GM08714 (cell line): Measurements from ENCODE around the gene COL25A1.

Experiments
- H3K4me3 ChIP-seq: fragments of 200-500 bp; sonication (Bioruptor generic); 2 replicates; pipeline ENCODE4 v1.5.1; 2014; ENCODE audit warnings: mild to moderate bottlenecking, low read length, inconsistent platforms
- ZNF274 ChIP-seq: IDR thresholded peaks from 2 replicates; pipeline ENCODE4 v1.6.1; 2012; ENCODE audit warnings: mild to moderate bottlenecking, low read depth, low read length

The COL25A1 gene

DNA sequence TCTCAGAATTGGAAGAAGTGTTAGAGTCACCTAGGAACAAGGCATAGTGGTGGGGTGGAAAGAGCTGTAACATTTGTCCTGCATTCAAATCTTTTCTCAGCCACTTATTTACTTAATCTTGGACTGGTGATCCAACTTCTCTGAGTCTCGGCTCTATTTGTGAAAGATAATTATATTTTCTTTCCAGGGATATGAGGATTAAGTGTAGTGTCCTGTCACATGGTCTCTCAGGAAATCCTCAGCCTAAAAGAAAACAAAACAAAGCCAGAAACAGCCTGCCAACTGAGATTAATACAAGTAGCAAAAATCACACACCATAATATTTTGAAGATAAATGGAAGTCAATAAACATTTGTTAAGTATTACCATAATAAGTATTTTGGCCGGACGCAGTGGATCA lies 506.3 kb downstream of the COL25A1 start:
- no peak for TF ChIP-seq ZNF274
- no peak overlapping the region for H3K4me3 ChIP-seq

DNA sequence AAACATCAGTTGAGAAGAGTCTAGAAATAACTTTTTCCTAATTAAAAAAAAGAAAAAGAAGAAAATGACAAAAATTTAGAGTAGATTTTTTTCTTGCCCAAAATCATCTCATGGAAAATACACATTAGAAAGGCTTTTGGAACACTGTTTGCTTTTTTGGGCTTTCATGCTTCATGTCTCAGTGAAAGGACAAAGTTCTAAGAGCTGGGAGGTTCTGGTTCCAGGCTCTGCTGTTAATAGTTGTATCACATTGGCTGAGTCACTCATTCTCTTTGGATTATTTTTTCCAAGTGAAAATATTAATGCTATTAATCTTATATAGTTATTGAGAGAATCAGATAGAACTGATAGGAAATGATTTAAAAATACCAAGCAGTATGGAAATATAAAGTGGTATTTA lies 506.7 kb downstream of the COL25A1 start:
- no peak for TF ChIP-seq ZNF274
- no peak overlapping the region for H3K4me3 ChIP-seq

GRCh38 chr4:108794136-108794535 lies 508.3 kb downstream of the COL25A1 start:
- no peak overlapping the region for H3K4me3 ChIP-seq
- TF ChIP-seq ZNF274 = no peak

- TF ChIP-seq ZNF274 = no peak
- no peak overlapping the region for H3K4me3 ChIP-seq
Measured at GRCh38 chr4:108793415-108793814, 509.0 kb downstream of the COL25A1 start.

GRCh38 chr4:108788731-108789130 lies 513.7 kb downstream of the COL25A1 start:
- no peak for TF ChIP-seq ZNF274
- no peak overlapping the region for H3K4me3 ChIP-seq

DNA sequence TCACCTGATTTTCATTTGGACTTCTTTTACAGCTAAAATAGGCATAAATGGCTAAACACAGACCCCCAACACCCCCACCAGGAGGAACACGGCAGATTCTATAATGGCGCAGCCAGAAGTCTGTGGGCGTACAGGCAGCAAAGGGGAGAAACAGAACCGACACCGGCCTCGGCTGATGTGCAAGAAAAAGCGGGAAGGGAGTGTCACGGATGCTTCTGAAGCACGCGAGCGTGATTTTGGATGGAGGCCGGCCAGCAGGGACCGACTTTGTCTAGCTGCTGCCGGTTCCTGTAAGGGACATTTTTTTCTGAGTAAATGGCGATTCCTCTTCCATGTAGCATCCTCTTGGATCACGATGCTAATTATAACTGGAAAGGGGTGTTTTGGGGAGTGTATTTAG lies 514.7 kb downstream of the COL25A1 start:
- no peak overlapping the region for H3K4me3 ChIP-seq
- TF ChIP-seq ZNF274 = no peak

- H3K4me3 ChIP-seq = no peak overlapping the region
- TF ChIP-seq ZNF274 = no peak
Measured at GRCh38 chr4:108787106-108787505, 515.4 kb downstream of the COL25A1 start.

DNA sequence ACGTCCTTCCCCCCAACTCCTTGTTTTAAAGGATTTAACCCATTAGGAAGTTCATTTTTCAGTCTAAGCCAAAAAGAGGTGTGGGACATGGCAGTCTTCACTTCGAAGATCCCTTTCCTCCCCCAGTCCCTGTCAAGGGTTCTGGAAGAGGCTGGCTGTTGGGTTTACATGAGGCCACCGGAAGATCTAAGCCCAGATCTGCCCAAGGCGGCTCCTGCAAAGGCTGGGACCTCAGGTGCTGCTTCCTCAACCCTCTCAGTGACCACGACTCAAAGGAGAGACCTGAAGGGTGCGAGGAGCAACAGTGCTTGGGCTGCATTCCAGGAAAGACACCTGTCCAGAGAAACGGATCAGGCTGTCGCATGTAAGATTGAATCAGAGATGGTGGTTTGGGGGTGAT lies 516.1 kb downstream of the COL25A1 start:
- no peak overlapping the region for H3K4me3 ChIP-seq
- TF ChIP-seq ZNF274 = no peak

GRCh38 chr4:108783665-108784463 lies 518.6 kb downstream of the COL25A1 start:
- H3K4me3 ChIP-seq = no peak overlapping the region
- TF ChIP-seq ZNF274 = no peak

DNA sequence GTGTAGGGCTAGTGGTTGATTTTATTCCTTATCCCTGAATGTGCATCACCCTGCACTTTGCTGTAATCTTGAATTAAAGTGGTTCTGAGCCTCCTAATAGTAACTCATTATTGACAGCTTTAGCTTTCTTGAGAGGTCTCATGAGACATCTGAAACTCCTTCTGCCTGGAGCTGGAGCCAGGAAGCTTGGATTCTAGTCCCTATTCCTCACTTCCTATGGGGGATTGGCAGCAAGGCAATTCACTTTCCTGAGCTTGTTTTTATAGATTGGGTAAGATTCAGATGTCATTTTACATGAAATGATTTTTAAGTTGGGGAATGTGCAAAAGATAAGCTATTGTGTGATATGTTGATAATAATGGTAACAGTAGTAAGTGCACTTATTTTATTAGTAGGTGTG lies 522.5 kb downstream of the COL25A1 start:
- TF ChIP-seq ZNF274 = no peak
- no peak overlapping the region for H3K4me3 ChIP-seq

DNA sequence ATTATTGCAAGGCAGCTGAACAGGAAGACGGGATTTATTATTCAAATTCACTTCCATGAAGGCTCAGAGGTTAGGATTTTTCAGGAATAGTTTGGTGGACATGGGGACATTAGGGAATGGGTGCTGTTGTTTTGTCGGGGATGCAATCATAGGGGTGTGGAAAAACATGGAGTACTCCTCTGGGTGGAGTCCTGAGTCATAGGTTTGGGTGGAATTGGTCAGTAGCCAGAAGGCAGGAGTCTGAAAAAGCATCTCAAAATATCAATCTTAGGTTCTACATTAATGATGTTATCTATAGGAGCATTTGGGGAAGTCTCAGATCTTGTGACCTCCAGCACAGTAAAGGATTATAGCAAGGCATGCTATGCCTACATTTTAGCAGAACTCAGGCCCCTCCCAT lies 525.1 kb downstream of the COL25A1 start:
- no peak overlapping the region for H3K4me3 ChIP-seq
- no peak for TF ChIP-seq ZNF274

DNA sequence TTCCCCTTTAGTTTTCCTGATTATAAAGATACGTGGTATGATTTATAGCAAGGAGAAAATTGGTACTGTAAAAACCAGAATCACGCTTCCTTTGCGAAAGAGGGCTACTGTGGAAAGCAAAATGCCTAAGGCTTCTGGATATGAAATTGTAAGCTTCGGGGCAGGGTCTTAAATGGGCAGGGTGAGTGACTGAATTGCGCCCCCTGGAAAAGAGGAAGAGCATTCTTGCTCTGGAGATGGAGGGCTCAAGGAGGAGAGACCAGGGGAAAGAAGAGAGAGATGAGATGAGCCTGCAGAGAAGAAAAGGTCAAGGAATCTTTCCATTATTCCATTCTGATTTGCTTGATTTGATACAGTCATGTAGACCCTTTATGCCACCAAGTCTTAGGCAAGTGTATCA lies 526.5 kb downstream of the COL25A1 start:
- no peak for TF ChIP-seq ZNF274
- H3K4me3 ChIP-seq = no peak overlapping the region

GRCh38 chr4:108774809-108775530 lies 527.5 kb downstream of the COL25A1 start:
- H3K4me3 ChIP-seq = no peak overlapping the region
- no peak for TF ChIP-seq ZNF274

GRCh38 chr4:108772402-108772801 lies 530.1 kb downstream of the COL25A1 start:
- no peak for TF ChIP-seq ZNF274
- no peak overlapping the region for H3K4me3 ChIP-seq

DNA sequence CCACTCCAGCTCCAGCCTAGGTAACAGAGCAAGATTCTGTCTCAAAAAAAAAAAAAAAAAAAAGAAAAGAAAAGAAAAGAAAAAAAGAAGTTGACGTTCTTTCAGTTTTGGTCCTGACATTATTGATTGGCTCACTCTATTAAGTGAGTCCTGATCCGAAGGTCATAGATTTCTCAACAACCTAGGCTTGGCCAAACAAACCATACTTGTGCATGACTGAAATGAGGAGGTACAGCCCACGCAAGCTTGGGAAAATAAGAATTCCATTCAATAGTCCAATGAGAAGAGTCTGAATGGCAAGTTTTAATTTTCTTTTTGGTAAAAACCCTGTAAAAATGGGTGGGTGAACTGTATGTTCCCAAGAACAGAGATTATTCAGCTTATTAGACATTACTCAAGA lies 536.4 kb downstream of the COL25A1 start:
- no peak overlapping the region for H3K4me3 ChIP-seq
- no peak for TF ChIP-seq ZNF274

- no peak for TF ChIP-seq ZNF274
- no peak overlapping the region for H3K4me3 ChIP-seq
Measured at GRCh38 chr4:108763986-108764385, 538.5 kb downstream of the COL25A1 start.
